HEK293T (cell line): ENCODE data around the gene TACC2.

ENCODE experiments used
- ARNT ChIP-seq: fragments of 450-650 bp; IDR thresholded peaks from 2 replicates; pipeline ENCODE4 v1.6.1; 2017; ENCODE audit warnings: mild to moderate bottlenecking
- ELF4 ChIP-seq: fragments of 450-650 bp; IDR thresholded peaks from 2 replicates; pipeline ENCODE4 v1.6.1; 2017; ENCODE audit warnings: antibody characterized with exemption
- FOXA1 ChIP-seq: fragments of 450-650 bp; IDR thresholded peaks from 2 replicates; pipeline ENCODE4 v1.6.1; 2016; ENCODE audit warnings: mild to moderate bottlenecking
- FOXK2 ChIP-seq: fragments of 450-650 bp; IDR thresholded peaks from 2 replicates; pipeline ENCODE4 v1.6.1; 2016; ENCODE audit warnings: mild to moderate bottlenecking
- FOXM1 ChIP-seq: fragments of 450-650 bp; IDR thresholded peaks from 2 replicates; pipeline ENCODE4 v1.6.1; 2017; ENCODE audit warnings: mild to moderate bottlenecking, borderline replicate concordance
- HDGF ChIP-seq: fragments of 450-650 bp; IDR thresholded peaks from 2 replicates; pipeline ENCODE4 v1.6.1; 2017; ENCODE audit warnings: antibody characterized with exemption, borderline replicate concordance
- LEF1 ChIP-seq: fragments of 450-650 bp; IDR thresholded peaks from 2 replicates; pipeline ENCODE4 v1.6.1; 2017; ENCODE audit warnings: mild to moderate bottlenecking, borderline replicate concordance
- TARDBP ChIP-seq: fragments of 450-650 bp; IDR thresholded peaks from 2 replicates; pipeline ENCODE4 v1.6.1; 2016
- ZNF384 ChIP-seq: fragments of 450-650 bp; IDR thresholded peaks from 2 replicates; pipeline ENCODE4 v1.6.1; 2016
- TF ChIP-seq, protein P1 (sequence below): fragments of 450-650 bp; IDR thresholded peaks from 2 replicates; pipeline ENCODE4 v1.6.1; 2016

DNA sequence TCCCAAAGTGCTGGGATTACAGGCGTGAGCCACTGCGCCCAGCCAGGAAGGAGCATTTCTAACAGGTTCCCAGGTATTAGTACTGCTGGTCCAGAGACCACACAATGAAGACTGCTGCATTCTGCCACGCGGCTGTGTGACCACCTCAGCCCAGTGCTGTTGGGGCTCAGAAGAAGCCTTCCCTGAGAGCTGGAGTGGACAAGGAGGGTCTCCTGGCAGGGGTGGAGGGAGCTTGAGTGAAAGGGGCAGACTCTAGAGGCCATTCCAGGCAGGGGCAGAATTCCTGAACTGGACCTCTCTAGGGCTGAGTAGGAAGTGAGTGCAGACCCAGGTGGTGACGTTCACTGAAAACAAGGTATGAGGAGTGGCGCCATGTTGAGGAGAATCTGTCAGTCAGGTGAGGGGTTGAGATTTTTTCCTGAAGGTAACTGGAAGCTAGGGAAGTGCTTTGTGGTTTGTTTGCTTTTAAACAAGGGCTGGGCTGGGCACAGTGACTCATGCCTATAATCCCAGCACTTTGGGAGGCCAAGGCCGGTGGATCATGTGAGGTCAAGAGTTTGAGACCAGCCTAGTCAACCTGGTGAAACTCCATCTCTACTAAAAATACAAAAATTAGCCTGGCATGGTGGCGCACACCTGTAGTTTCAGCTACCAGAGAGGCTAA is 67.6 kb downstream of the TACC2 start:
- TF ChIP-seq ELF4 (no peak), HDGF (no peak), ZNF384 (no peak), LEF1 (no peak), FOXA1 (no peak), FOXK2 (no peak), TARDBP (no peak), FOXM1 (no peak), ARNT (no peak)
- TF ChIP-seq, protein P1, sequence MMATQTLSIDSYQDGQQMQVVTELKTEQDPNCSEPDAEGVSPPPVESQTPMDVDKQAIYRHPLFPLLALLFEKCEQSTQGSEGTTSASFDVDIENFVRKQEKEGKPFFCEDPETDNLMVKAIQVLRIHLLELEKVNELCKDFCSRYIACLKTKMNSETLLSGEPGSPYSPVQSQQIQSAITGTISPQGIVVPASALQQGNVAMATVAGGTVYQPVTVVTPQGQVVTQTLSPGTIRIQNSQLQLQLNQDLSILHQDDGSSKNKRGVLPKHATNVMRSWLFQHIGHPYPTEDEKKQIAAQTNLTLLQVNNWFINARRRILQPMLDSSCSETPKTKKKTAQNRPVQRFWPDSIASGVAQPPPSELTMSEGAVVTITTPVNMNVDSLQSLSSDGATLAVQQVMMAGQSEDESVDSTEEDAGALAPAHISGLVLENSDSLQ: no peak
